Stimulated activated CD4-positive, alpha-beta T cell treated with anti-CD3 and anti-CD28 coated beads, TNF-alpha, amount 100 ng/mL, for 1 hour (primary cell): ENCODE data around the gene ZBTB7C.

Source experiments
- DNase-seq, 3 donors: peaks; one replicate each; pipeline ENCODE4 v3.0.0-alpha.2; 2020; ENCODE audit warnings: low read depth in 3 of 3, low spot score in 1 of 3

ZBTB7C gene

DNA sequence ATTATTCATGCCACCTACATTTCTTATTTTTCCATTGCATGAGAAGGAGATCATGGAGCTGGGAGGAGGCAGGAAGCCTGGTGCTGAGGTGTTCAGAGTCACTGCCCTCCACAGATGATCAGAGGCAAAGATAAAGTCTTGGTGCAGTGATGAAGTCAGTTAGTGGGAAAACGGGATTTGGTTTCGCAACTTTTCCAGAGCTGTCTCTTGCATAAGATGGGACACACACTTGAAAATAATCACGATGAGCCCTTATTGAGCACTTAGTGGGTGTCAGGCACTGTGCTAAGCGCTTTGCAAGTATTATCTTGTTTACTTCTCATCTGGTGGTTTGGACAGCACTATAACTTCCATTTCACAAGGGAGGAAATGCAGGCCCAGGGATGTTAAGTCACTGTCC lies 256.6 kb downstream of the ZBTB7C start:
- no peak for DNase-seq

DNA sequence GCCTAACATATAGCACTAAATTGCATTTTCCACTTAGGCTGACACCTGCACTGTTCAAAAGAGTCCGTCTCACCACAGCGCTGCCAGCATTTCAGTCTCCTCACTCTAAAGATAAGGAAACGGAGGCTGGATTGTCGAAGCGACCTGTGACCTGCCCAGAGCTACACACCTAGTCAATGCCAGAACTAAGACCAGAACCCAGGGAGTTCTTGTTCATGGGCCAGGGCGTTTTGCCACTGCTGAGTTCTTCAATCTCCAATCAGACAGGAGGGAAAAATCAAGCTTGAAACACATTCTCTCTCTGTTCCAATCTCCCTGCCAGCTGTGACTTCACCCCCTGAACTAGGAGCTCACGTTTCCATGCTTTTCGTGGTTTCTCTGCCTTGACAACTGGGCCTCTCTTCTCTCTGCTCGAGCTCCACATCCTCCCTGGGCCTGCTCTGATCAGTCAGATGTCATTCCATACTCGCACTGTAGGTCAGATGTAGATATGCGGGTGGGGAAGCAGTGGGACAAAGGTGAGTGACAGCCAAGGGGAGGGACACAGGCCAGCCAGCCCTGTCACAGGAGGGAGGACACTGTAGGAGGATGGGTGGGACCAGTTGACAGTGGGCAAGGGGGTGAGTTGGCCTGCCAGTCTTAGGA lies 257.6 kb downstream of the ZBTB7C start:
- no peak for DNase-seq

DNA sequence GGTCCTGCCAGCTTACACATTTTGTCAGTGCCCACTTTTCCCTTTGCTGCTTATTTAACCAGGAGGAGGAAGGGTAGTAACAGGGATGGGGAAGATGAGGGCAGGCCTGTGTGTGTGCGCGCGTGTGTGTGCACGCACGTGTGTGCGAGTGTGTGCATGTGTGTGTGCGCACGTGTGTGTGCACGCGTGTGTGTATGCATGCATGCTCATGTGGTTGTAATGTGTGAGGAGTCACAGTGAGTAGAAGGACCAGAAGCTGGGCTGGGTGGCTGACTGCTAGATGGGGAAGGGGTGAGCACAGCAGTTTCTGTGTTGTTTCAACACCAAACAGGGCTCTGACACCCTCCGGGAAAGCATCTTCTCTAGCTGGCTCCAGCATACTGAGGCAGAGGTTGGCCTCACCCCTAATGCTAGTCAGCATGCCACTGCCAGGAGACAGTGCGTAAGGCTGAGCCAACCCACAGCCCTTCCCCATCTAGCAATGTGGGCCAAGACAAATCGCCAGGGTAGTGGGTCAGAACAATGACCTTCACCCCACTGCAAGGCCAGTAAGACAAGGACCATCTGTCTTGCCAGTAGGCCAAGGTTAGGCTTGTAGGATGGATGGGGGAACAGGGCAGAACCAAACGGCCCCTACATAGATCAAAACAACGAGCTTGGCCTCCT lies 260.0 kb downstream of the ZBTB7C start:
- no peak for DNase-seq

DNA sequence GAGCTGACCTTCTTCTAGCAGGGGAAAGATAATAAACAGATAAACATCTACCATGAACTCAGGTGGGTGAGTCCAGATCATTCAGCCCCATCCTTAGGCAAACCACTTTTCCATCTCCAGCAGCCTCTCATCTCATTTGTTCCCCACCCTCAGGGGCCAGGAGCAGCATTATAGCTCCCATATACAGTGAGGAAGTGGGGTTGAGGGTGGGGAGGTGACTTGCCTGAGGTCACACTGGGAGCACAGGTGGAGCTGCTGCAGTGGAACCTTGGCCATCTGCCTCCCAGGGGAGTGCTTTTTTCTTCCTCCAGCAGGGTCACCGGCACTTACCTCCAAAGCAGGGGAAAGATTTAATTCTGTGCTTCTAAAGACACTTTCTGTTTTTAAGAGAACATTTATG lies 266.2 kb downstream of the ZBTB7C start:
- no peak for DNase-seq

DNA sequence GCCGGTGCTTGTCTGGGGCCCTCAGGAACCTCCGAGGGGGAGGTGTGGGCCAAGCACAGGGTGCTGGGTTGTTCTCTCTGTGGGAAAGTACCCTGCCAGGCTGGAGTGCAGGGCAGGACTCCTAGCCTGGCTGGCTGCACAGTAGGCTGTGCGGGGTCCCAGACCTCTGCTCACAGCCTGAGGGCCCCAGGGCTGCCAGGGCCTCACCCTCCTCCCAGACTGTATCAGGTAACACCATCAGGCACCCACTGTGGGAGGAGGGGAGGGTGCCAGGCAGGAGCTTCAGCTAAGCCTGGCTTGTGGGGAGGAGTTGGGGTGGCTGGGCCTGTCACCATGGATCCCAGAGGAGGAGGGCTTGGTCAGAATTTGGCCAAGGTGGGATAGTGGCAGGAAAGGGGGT lies 266.8 kb downstream of the ZBTB7C start:
- no peak for DNase-seq

DNA sequence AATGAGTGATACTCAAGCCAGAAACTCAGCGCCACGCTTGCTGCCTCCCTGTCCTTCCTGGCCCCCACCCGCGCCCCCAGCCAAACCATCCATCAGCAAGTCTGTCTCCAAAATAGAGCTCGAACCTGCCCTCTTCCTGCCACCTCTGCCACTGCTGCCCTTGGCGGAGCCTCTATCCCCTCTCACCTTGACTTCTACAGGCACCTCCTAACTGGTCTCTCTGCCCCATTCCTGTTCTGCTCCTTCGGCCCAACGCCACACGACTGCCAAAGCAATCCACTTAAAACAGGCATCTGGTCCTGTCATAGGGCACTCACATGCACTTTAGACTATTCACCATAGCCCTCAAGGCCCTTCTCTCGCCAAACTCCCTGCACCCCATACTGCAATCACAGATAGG lies 268.5 kb downstream of the ZBTB7C start:
- no peak for DNase-seq

DNA sequence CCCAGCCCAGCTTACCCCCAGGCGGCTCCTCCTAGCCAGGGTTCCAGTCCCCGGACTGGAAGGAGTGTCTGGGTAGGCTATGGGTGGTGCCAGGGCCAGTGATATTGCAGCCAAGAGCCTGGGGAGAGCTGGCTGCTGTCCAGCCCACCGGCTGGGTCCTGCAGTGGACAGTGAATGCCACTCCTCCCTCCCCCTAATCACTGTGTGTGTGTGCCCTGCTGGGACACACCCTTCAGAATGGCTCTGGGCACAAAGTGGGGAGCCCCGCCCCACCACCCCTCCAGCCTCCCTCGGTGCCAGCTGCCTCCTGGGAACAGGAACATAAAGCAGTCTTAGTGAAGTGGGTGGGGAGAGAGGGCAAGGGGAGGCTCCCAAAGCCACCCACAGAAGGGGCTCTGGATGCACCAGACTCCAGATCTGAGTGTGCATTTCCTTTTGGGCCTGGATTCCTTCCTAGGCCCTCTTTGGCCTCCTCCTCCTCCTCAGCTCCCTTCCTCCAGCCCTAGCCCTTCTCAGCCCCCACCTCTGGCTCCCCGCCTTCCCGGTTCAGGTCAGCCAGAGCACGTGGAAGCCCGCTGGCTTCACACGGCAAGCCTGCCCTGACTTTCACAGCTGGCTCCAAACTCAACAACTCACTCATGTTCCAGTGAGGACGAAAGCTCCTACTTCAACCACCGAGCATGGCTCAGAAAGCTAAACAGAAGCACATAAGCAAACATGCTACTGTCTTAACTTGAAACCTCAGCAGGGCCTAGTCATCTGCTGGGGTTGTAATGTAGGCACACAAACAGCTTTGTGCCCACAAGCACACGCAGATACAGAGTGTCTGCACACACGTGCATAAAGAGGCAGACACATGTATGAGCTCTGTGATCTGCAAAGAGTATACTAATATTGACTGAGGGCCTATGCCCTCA lies 269.5 kb downstream of the ZBTB7C start:
- DNase-seq, result no peak

DNA sequence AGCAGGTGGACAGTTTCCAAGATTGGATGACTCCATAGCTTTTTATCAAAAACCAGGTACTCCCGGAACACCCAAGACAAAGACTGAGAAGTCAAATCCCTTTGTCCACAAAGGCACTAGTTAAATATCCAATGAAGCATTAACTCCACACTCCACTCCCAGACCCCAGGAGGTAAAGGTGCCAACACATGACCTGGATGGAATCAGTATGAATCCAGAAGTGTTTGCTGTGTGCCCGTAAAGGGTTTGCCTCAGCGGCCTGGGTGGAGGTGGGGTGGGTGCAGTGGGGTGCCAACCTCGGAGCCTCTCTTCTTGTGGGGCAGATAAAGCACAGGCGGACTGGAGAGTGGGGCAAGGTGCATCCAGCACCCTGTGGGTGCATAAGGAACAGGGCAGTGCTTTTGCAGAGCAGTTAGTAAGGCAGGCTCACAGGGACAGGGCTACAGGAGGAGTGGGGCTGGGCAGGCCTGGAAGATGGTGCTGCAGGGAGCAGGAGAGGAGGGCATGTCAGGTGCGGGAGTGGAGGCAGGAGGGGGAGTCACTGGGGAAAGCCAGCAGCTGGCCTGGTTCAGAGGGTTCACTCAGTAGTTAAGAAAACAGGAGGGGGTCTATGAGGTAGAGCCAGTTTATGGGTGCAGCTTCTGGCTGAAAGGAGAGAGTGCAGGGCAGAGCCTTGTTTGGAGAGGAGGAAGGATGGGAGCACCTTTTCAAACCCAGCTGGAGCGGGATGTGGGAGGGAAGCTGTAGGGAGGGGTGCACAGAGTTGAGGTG lies 270.3 kb downstream of the ZBTB7C start:
- no peak for DNase-seq

DNA sequence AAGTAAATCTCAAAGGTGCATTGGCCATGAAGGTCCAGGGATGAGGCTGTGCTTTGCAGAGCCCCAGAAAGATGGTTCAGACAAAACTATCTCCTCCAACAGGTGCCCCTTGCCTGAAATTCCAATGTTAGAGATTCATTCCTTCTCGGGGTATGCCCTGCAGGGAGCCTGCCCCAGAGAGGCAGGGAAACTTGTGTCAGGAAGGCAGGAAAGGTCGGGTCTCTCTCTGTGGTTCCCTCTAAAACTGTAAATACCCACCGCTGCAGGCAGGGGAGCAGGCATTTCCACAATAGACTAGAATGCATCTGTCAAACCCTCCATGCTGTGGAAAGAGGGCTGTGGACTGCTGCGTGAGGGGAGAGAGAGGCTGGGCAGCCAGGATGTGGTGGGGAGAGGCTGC lies 271.0 kb downstream of the ZBTB7C start:
- DNase-seq, result no peak

DNA sequence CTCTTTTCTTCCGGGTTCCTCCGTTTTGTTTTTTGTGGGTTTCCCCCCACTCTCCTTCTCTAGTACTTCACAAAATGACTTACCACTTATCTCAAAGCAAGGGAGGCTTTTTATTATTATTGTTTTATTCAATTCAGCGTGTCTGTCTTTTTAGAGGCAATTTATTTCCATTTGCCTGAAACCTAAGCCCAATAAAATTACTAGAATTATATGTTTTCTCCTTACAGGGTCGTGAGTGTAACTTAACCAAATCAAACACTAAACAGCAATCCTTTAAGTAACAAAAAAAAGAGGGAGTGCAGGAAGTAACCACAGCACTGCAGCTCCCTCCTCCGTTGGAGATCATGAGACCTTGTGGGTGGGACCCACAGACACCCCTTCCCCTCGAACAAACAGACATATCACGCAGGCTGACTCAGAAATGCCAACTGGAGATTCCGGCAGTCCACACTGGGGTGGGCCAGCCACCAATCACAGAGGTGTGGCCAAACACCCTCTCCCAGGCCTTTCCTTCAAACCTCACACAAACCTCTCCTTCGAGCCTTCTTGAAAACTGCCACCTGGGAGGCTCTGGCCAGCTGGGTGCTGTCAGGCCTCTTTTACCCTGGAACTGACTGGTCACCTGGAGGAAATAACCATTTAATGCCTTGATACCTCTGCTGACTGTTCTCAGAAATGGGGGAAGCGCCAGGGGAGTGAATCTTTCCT lies 271.7 kb downstream of the ZBTB7C start:
- no peak for DNase-seq

DNA sequence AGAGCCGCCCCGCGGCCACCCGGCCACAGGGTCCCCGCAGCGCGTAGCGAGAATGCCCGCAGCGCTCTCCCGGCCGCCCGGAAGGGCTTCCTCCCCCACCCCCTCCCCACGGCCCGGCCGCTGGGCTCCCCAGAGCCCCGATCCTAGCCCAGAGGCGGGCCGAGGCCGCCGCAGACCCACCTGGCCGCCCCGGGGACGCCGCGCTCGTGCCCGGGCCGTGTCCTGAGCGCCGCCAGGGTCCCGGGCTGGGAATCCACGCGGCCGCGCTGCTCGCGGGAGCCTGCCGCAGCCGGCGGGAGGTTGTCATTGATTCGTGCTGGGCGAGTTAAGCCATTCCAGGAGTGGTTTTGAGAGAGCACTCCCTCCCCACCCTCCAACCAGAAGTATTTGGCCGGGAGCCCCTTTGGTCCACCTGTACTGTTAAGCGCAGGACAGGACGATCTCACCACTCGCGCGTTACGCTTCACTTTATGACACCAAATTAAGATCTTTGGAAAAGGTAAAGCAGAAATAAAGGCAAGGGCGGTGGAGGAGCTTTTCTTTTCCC lies 272.3 kb downstream of the ZBTB7C start:
- no peak for DNase-seq

DNA sequence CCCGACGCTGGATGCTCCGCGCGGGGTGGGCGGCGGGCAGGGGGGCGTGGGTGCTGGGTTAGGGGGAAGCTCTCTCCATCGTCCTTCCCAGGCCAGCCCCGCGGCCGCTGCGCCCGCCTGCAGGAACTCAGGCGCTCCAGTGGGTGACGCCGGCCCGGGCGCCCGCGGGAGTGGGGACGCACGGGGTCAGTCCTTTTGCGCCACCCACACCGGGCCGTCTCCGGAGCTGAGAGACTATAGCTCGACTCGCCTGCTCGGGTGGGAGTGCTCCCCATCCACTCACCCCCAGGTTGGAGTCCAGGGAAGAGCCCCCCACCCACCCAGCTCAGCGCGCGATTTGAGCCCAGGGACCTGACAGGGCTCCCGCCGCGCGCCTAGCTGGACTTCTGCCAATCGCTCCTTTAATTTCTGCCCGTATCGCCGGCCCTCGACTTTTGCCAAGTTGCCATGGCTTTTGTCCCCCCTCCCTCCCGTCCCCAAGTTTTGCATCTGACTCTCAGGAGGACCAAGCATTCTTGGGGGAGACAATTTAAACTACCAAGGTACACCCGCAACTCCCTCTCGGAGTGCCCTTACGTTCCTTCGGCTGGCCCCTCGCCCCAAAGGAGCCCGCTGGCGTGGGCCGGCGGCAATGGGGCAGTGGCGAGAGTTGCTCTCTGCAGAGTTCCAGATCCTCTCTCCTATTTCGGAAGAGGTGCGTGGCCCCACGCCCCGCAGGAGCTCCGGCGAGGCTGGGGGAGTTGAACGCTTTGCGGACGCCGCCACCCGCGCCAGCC lies 272.9 kb downstream of the ZBTB7C start:
- no peak for DNase-seq

DNA sequence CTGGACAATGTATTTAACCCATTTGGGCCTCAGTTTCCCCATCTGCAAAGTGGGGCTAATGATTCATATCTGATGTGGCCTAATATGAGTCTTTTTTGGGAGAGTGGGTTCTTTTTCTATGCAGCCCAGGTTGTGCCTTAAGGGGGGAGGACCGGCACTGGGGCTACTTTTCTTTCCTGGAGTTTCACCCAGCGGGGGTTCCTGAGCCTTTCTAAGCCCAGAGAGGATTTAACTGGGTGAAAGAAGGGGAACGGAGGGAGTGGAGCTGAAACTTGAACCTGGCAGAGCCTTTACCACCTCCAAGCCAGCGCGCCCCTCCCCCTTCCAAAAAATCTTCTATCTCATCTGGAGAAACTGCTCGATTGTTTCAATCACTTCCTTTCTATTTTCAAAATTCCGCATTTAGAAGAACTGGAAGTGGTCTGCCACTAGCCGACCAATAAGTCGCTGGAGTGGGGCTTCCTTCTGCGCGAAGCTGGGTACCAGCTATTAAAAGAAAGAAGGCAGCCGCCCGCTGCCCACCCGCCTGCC lies 273.7 kb downstream of the ZBTB7C start:
- DNase-seq, result no peak

DNA sequence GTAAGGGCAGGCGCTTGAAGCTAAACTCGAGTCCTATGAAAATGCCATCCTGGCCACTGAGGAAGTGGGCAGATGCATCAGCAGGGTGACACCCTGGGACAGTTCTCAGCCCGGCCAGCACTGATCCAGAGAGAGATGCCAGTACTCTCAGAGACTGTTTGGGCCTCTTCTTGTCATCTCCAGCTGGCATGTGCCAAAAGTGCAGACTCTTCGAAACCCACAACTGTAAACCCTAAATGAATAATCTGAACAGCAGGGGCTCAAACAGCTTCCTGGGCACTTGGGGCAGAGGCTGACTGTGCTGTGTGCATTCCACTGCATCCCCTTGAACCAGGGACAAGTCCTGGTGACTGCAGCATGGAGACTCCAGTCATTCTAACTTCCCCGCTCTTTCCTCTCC lies 274.6 kb downstream of the ZBTB7C start:
- no peak for DNase-seq

DNA sequence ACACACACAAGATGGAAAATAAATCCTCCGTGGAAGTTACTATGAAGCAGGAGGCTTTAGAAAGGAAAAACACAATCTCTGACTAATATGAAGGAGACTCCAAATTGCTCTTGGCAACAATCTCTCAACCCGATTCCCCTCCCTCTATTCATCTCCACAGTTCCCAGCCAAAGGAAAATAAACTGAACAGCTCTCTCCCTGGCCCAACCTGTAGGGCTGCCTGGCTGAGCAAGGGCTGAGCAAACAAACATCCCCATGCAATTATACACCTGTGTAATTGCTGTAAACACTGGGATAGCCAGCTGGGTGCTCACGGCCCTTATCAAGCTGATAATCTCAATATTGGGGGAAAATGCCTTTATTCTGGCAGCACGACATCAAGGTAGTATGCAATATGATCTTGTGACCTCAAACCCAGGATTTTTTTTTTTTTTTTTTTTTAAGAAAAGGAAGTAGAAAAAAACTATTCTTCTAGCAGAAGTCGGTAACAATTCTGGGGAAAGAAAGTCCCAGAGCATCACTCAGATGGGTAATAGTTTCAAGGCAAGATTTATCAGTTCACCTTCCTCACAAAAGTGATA lies 275.4 kb downstream of the ZBTB7C start:
- no peak for DNase-seq

DNA sequence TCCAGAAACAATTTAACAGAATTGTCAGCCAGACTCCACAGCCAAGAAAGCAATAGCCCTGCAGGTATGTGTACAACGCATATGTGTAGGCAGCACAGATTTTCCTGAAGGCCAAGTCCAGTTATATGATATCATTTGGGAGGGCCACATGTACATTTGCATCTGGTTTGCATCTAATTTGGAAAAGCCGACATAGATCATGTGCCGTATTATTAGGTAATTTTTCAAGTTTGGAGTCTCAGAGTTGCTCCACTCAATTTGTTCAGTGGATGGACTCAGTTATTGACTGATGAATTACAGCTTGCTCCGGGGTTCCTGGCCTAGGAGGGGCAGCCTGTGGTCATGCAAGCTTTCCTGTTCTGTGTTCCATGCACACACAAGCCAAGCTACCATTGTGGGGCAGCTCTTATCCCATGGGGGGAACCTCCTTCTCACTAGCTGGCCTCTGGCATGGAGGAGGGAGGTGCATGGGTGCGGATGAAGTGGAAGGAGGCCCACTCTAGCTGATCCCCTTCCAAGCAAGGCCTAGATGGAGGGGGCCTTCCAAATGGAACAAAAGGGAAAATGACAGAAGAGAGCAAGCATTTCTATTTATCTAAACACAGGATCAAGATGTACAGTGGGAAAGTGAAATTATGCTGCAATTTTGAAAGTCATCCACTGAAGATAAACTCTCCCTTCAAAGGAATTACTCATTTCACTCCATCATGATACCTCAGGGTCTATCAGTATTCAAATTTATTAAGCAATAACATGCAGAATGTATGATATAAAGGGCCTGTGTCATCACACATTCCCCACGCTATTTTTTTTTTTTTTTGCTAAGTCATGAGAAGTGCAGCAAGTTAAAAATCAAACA lies 276.2 kb downstream of the ZBTB7C start:
- no peak for DNase-seq

DNA sequence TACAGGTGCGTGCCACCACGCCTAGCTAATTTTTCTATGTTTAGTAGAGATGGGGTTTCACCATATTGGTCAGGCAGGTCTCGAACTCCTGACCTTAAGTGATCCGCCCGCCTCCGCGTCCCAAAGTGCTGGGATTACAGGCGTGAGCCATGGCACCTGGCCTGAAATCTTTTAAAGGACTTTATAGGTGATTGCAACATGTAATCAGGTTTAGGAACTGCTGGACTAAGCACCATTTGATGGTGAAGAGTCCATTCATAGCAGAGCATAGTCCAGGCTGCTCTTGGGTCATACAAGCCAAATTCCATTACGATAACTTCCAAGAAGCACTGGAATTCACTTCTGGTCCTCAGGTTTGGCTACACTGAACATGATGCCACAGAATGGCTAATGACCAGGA lies 278.1 kb downstream of the ZBTB7C start:
- DNase-seq, result no peak

DNA sequence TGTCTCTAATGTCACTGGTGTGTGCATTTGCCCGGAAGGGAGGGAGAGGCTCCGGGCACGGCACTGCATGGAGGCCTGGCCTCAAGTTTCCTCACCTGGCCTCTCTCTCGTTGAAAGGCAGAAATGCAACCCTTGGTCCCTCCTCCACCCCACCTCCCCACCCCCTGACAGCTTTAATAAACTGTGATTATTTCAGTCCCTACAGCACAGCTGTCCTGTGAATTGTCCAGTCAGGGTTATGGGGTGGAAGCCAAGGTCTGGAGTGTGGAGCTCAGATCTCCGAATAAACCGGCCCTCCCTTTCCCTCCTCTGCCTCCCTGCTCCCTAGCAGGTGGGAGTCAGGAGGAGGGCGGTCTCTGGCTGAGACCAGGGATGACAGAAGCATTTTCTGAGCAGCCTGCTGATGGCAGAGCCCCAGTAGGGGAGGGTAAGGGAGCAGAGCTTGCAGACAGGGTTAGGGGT lies 279.5 kb downstream of the ZBTB7C start:
- no peak for DNase-seq
